Activated CD4-positive, alpha-beta T cell treated with anti-CD3 and anti-CD28 coated beads, Interleukin-2, amount 10 ng/mL, durations not matched to agents 24 days and 14 days (primary cell): ENCODE results near the gene NTM. TPM values are rescaled to one million over a fixed set of nuclear protein-coding genes. Genes with fewer than 3 reads are reported as not detected.

Experiments
- DNase-seq: peaks from one replicate; pipeline ENCODE4 v3.0.0; 2022
- H3K27ac Mint-ChIP-seq: one replicate; pipeline ENCODE4 v1.8.0; 2022; ENCODE audit warnings: mild to moderate bottlenecking, mixed read lengths
- H3K27me3 Mint-ChIP-seq: one replicate; pipeline ENCODE4 v1.8.0; 2022; ENCODE audit warnings: mixed read lengths
- H3K36me3 Mint-ChIP-seq: one replicate; pipeline ENCODE4 v1.8.0; 2022; ENCODE audit warnings: low read depth, mild to moderate bottlenecking, mixed read lengths
- H3K4me1 Mint-ChIP-seq: one replicate; pipeline ENCODE4 v1.8.0; 2021; ENCODE audit warnings: mixed read lengths
- H3K4me3 Mint-ChIP-seq: one replicate; pipeline ENCODE4 v1.8.0; 2022; ENCODE audit warnings: mild to moderate bottlenecking, moderate library complexity, mixed read lengths
- H3K9me3 Mint-ChIP-seq: one replicate; pipeline ENCODE4 v1.8.0; 2021; ENCODE audit warnings: mixed read lengths
- intact Hi-C: fragments of 100-400 bp; cut with micrococcal nuclease; formaldehyde crosslinking; loops from one replicate; pipeline ENCODE4 v1.15.1; 2023
- total RNA-seq: library from RNA; stranded (reverse); gene quantifications from 2 replicates; pipeline ENCODE4 v1.2.3, GENCODE V29; 2022

The NTM gene
- total RNA-seq, 1 donor from 2014 or later: not detected

- intact Hi-C loops: no loop called here
- peaks cover 3% of the 10 kb centered on the region for H3K9me3 Mint-ChIP-seq
- H3K4me1 Mint-ChIP-seq: no peaks in the 10 kb centered on the region
These were observed 16.0 kb downstream of the NTM start for GRCh38 chr11:131386408-131386807.

GRCh38 chr11:131388030-131388429, 17.6 kb downstream of the NTM start:
- H3K27ac Mint-ChIP-seq: no peak overlapping the region
- no peaks in the 10 kb centered on the region for H3K36me3 Mint-ChIP-seq
- H3K27me3 Mint-ChIP-seq: no peaks in the 10 kb centered on the region
- H3K4me3 Mint-ChIP-seq: no peak overlapping the region
- H3K4me1 Mint-ChIP-seq: no peaks in the 10 kb centered on the region
- H3K9me3 Mint-ChIP-seq: peaks cover 3% of the 10 kb centered on the region
- intact Hi-C loops: no loop called here
- no peak for DNase-seq

More at GRCh38 chr11:131386408-131386807, 16.0 kb downstream of the NTM start:
- Mint-ChIP-seq H3K36me3 (no peaks in the 10 kb centered on the region), H3K27me3 (no peaks in the 10 kb centered on the region), H3K27ac (no peak overlapping the region), H3K4me3 (no peak overlapping the region)
- DNase-seq: no peak

- no peaks in the 10 kb centered on the region for H3K27me3 Mint-ChIP-seq
- H3K4me1 Mint-ChIP-seq: no peaks in the 10 kb centered on the region
- no peak overlapping the region for H3K27ac Mint-ChIP-seq
- no peak overlapping the region for H3K4me3 Mint-ChIP-seq
- intact Hi-C loops: no loop called here
- H3K9me3 Mint-ChIP-seq: peaks cover 3% of the 10 kb centered on the region
- no peak for DNase-seq
- H3K36me3 Mint-ChIP-seq: no peaks in the 10 kb centered on the region
These were observed 19.2 kb downstream of the NTM start for GRCh38 chr11:131389582-131389981.

GRCh38 chr11:131391176-131391575, 20.8 kb downstream of the NTM start:
- Mint-ChIP-seq H3K27ac (no peak overlapping the region), H3K9me3 (peaks cover 3% of the 10 kb centered on the region), H3K4me1 (no peaks in the 10 kb centered on the region), H3K27me3 (no peaks in the 10 kb centered on the region), H3K36me3 (no peaks in the 10 kb centered on the region), H3K4me3 (no peak overlapping the region)
- intact Hi-C loops: no loop called here
- no peak for DNase-seq

GRCh38 chr11:131392528-131393255, 22.3 kb downstream of the NTM start:
- DNase-seq: no peak
- H3K9me3 Mint-ChIP-seq: peaks cover 3% of the 10 kb centered on the region
- no peaks in the 10 kb centered on the region for H3K36me3 Mint-ChIP-seq
- no peak overlapping the region for H3K4me3 Mint-ChIP-seq
- intact Hi-C loops: no loop called here
- H3K4me1 Mint-ChIP-seq: no peaks in the 10 kb centered on the region
- no peak overlapping the region for H3K27ac Mint-ChIP-seq
- no peaks in the 10 kb centered on the region for H3K27me3 Mint-ChIP-seq

- Mint-ChIP-seq H3K36me3 (no peaks in the 10 kb centered on the region), H3K4me1 (no peaks in the 10 kb centered on the region), H3K4me3 (no peak overlapping the region), H3K9me3 (peaks cover 3% of the 10 kb centered on the region), H3K27ac (no peak overlapping the region), H3K27me3 (no peaks in the 10 kb centered on the region)
- no peak for DNase-seq
- intact Hi-C loops: no loop called here
These were observed 23.3 kb downstream of the NTM start for GRCh38 chr11:131393691-131394090.

- H3K4me3 Mint-ChIP-seq: no peak overlapping the region
- intact Hi-C loops: no loop called here
- H3K9me3 Mint-ChIP-seq: no peaks in the 10 kb centered on the region
- no peaks in the 10 kb centered on the region for H3K4me1 Mint-ChIP-seq
- no peaks in the 10 kb centered on the region for H3K36me3 Mint-ChIP-seq
- H3K27ac Mint-ChIP-seq: no peak overlapping the region
- H3K27me3 Mint-ChIP-seq: no peaks in the 10 kb centered on the region
- no peak for DNase-seq
These were observed 27.3 kb downstream of the NTM start for GRCh38 chr11:131397675-131398074.

GRCh38 chr11:131402040-131402439, 31.6 kb downstream of the NTM start:
- no peaks in the 10 kb centered on the region for H3K36me3 Mint-ChIP-seq
- intact Hi-C loops: no loop called here

GRCh38 chr11:131404010-131404409, 33.6 kb downstream of the NTM start:
- no peaks in the 10 kb centered on the region for H3K9me3 Mint-ChIP-seq
- H3K4me1 Mint-ChIP-seq: no peaks in the 10 kb centered on the region
- no peak overlapping the region for H3K27ac Mint-ChIP-seq
- DNase-seq: no peak
- H3K36me3 Mint-ChIP-seq: no peaks in the 10 kb centered on the region
- no peaks in the 10 kb centered on the region for H3K27me3 Mint-ChIP-seq
- intact Hi-C loops: no loop called here
- H3K4me3 Mint-ChIP-seq: no peak overlapping the region

More at GRCh38 chr11:131402040-131402439, 31.6 kb downstream of the NTM start:
- no peak for DNase-seq
- H3K27me3 Mint-ChIP-seq: no peaks in the 10 kb centered on the region
- H3K4me3 Mint-ChIP-seq: no peak overlapping the region
- no peak overlapping the region for H3K27ac Mint-ChIP-seq
- H3K4me1 Mint-ChIP-seq: no peaks in the 10 kb centered on the region
- no peaks in the 10 kb centered on the region for H3K9me3 Mint-ChIP-seq

GRCh38 chr11:131408025-131408640, 37.7 kb downstream of the NTM start:
- H3K9me3 Mint-ChIP-seq: no peaks in the 10 kb centered on the region
- DNase-seq: peak; percentile 54
- no peaks in the 10 kb centered on the region for H3K27me3 Mint-ChIP-seq

GRCh38 chr11:131409345-131409744, 38.9 kb downstream of the NTM start:
- H3K27me3 Mint-ChIP-seq: no peaks in the 10 kb centered on the region
- intact Hi-C loops: no loop called here

More at GRCh38 chr11:131408025-131408640, 37.7 kb downstream of the NTM start:
- Mint-ChIP-seq H3K4me3 (no peak overlapping the region), H3K36me3 (no peaks in the 10 kb centered on the region), H3K4me1 (no peaks in the 10 kb centered on the region), H3K27ac (no peak overlapping the region)
- intact Hi-C loops: no loop called here

GRCh38 chr11:131411636-131412035, 41.2 kb downstream of the NTM start:
- H3K4me3 Mint-ChIP-seq: no peak overlapping the region
- no peaks in the 10 kb centered on the region for H3K9me3 Mint-ChIP-seq
- H3K4me1 Mint-ChIP-seq: no peaks in the 10 kb centered on the region
- no peak overlapping the region for H3K27ac Mint-ChIP-seq
- H3K36me3 Mint-ChIP-seq: no peaks in the 10 kb centered on the region
- intact Hi-C loops: no loop called here
- no peaks in the 10 kb centered on the region for H3K27me3 Mint-ChIP-seq
- no peak for DNase-seq

More at GRCh38 chr11:131409345-131409744, 38.9 kb downstream of the NTM start:
- no peaks in the 10 kb centered on the region for H3K36me3 Mint-ChIP-seq
- DNase-seq: no peak
- H3K4me3 Mint-ChIP-seq: no peak overlapping the region
- no peak overlapping the region for H3K27ac Mint-ChIP-seq
- no peaks in the 10 kb centered on the region for H3K4me1 Mint-ChIP-seq
- H3K9me3 Mint-ChIP-seq: no peaks in the 10 kb centered on the region

GRCh38 chr11:131412061-131412460, 41.6 kb downstream of the NTM start:
- no peak for DNase-seq
- intact Hi-C loops: no loop called here
- H3K36me3 Mint-ChIP-seq: no peaks in the 10 kb centered on the region
- H3K4me3 Mint-ChIP-seq: no peak overlapping the region
- H3K4me1 Mint-ChIP-seq: no peaks in the 10 kb centered on the region
- H3K27ac Mint-ChIP-seq: no peak overlapping the region
- H3K27me3 Mint-ChIP-seq: no peaks in the 10 kb centered on the region
- H3K9me3 Mint-ChIP-seq: no peaks in the 10 kb centered on the region

GRCh38 chr11:131413217-131413616, 42.8 kb downstream of the NTM start:
- Mint-ChIP-seq H3K27me3 (no peaks in the 10 kb centered on the region), H3K4me1 (no peaks in the 10 kb centered on the region), H3K36me3 (no peaks in the 10 kb centered on the region), H3K9me3 (no peaks in the 10 kb centered on the region), H3K27ac (no peak overlapping the region), H3K4me3 (no peak overlapping the region)
- intact Hi-C loops: no loop called here
- no peak for DNase-seq
